SK-N-MC (cell line): ENCODE results near the gene OR56A4.

Experiments
- EZH2 ChIP-seq: fragments of 200-600 bp; sonication (generic); IDR thresholded peaks from one replicate; pipeline ENCODE4 v1.6.1; 2017; ENCODE audit warnings: antibody characterized with exemption
- FOXP2 ChIP-seq: optimal IDR thresholded peaks from 2 replicates; pipeline ENCODE3; 2011; ENCODE audit warnings: mild to moderate bottlenecking, moderate library complexity; ENCODE audit not compliant: insufficient read depth; ENCODE audit errors: extremely low read length, control extremely low read depth
- POLR2AphosphoS5 ChIP-seq: IDR thresholded peaks from 2 replicates; pipeline ENCODE4 v1.6.1; 2012; ENCODE audit warnings: mild to moderate bottlenecking, low read depth, low read length, borderline replicate concordance

DNA sequence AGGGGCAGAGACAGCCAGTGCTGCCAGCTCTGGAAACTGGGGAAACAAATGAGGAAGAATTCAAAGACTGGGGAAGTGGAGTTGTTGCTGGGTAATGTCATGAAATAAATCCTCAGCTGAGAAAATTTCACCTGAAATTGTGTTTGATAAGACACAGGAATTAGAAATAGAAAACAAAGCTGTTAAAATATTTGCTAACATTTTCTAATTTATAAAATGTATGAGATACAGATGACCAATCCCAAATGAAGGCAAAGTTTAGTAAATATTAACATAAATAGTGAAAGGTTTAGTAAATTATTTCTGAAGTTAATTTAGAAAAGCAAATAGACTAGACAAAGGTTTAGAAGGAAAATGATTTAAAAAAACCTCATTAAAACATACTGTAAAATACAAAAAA, 38.4 kb downstream of the OR56A4 start, which contains the start of gene OR56A5:
- TF ChIP-seq POLR2AphosphoS5 (no peak), EZH2 (no peak), FOXP2 (no peak)
